Gastroesophageal sphincter (tissue), 4 donors: ENCODE measurements around the gene FAM120A. TPM values are rescaled to one million over a fixed set of nuclear protein-coding genes. Genes with fewer than 3 reads are reported as not detected.
A peak's percentile ranks its signal among the peaks of the same experiment; 100 is the strongest.

ENCODE experiments used
- ATAC-seq: fragments of 150-250 bp; one replicate; pipeline ENCODE4 v1.9.1; 2016; ENCODE audit warnings: mild to moderate bottlenecking, moderate library complexity
- H3K27ac ChIP-seq, 4 donors: fragments of 200-600 bp; sonication (generic) in 3 of 4; 1 replicate in 3 of 4; 2 replicates in 1 of 4; pipeline ENCODE4 v1.5.1; 2016 to 2019
- H3K27me3 ChIP-seq: fragments of 200-600 bp; sonication (generic); one replicate; pipeline ENCODE4 v1.5.1; 2019
- H3K36me3 ChIP-seq, 2 donors: fragments of 200-600 bp; sonication (generic); one replicate each; pipeline ENCODE4 v1.5.1; 2019; ENCODE audit warnings: control low read depth in 1 of 2
- H3K4me1 ChIP-seq, 3 donors: fragments of 200-600 bp; sonication (generic); 1 replicate in 2 of 3; 2 replicates in 1 of 3; pipeline ENCODE4 v1.5.1; 2016 to 2019; ENCODE audit warnings: control low read depth in 2 of 3
- H3K4me3 ChIP-seq, 2 donors: fragments of 200-600 bp; sonication (generic); one replicate each; pipeline ENCODE4 v1.5.1; 2019; ENCODE audit warnings: mild to moderate bottlenecking in 1 of 2, moderate library complexity in 1 of 2
- H3K9me3 ChIP-seq, 3 donors: fragments of 200-600 bp; sonication (generic); one replicate each; pipeline ENCODE4 v1.5.1; 2017 to 2019; ENCODE audit warnings: control low read depth in 2 of 3
- CTCF ChIP-seq, 4 experiments: fragments of 200-600 bp in 2 of 4; fragments of 450-650 bp in 2 of 4; sonication (generic) in 1 of 4; IDR thresholded peaks; one replicate each; pipeline ENCODE4 v1.5.1; 2017 to 2019; ENCODE audit warnings: antibody characterized with exemption in 4 of 4, mild to moderate bottlenecking in 2 of 4, moderate library complexity in 2 of 4
- EP300 ChIP-seq: sonication (generic); formaldehyde crosslinking; IDR thresholded peaks from one replicate; pipeline ENCODE4 v1.6.1; 2017; ENCODE audit warnings: antibody characterized with exemption, mild to moderate bottlenecking
- POLR2A ChIP-seq, 2 donors: fragments of 450-650 bp; IDR thresholded peaks; one replicate each; pipeline ENCODE4 v1.6.1; 2017; ENCODE audit warnings: antibody characterized with exemption in 2 of 2, mild to moderate bottlenecking in 2 of 2, moderate library complexity in 1 of 2
- POLR2AphosphoS5 ChIP-seq: sonication (generic); formaldehyde crosslinking; IDR thresholded peaks from one replicate; pipeline ENCODE4 v1.6.1; 2017; ENCODE audit warnings: antibody characterized with exemption
- WGBS, 2 donors: methylation state at CpG; one replicate each; pipeline ENCODE4 v1.1.5; 2018; ENCODE audit warnings: low coverage in 1 of 2; 5-methylcytosine and 5-hydroxymethylcytosine counted together
- total RNA-seq, 4 donors: library from RNA; depleted of rRNA; stranded (reverse); fragments of >200 nt; gene quantifications; one replicate each; pipeline ENCODE4 v1.1.0, GENCODE V29; 2016

Gene FAM120A
- total RNA-seq, 4 donors from 2014 or later = 68.6 to 116 (median 75.7) TPM

GRCh38 chr9:93456022-93456421, 4.5 kb downstream of the FAM120A start:
- WGBS, 2 donors = 71 to 89% methylated on average over 1 of the region's 1 CpG
- H3K4me1 ChIP-seq = peaks cover 13 to 74% (median 20%) of the 10 kb centered on the region in 3 donors
- H3K27ac ChIP-seq = peak overlapping the region in 1 of 4 donors; percentile 98

GRCh38 chr9:93456504-93456903, 5.0 kb downstream of the FAM120A start:
- ATAC-seq = no peak
- Histone ChIP-seq H3K36me3 (no peaks in the 10 kb centered on the region), H3K27ac (peak overlapping the region in 1 of 4 donors; percentile 98), H3K4me1 (peaks cover 13 to 79% (median 20%) of the 10 kb centered on the region in 3 donors), H3K4me3 (no peak overlapping the region), H3K27me3 (no peaks in the 10 kb centered on the region), H3K9me3 (no peaks in the 10 kb centered on the region)
- TF ChIP-seq POLR2AphosphoS5 = no peak
- no peak for TF ChIP-seq POLR2A (IDR thresholded peaks at IDR 0.05)
- TF ChIP-seq EP300 = no peak
- no peak for TF ChIP-seq CTCF (IDR thresholded peaks at IDR 0.05)
- 53 to 66% methylated on average over 2 of the region's 2 CpGs for WGBS, 2 donors

More at GRCh38 chr9:93456022-93456421, 4.5 kb downstream of the FAM120A start:
- ATAC-seq = no peak
- H3K27me3 ChIP-seq = no peaks in the 10 kb centered on the region
- no peaks in the 10 kb centered on the region for H3K9me3 ChIP-seq
- H3K36me3 ChIP-seq = no peaks in the 10 kb centered on the region
- H3K4me3 ChIP-seq = no peak overlapping the region
- no peak for TF ChIP-seq EP300
- no peak for TF ChIP-seq POLR2AphosphoS5
- no peak for TF ChIP-seq POLR2A (IDR thresholded peaks at IDR 0.05)
- TF ChIP-seq CTCF (IDR thresholded peaks at IDR 0.05) = no peak

- peaks cover 13 to 84% (median 20%) of the 10 kb centered on the region in 3 donors for H3K4me1 ChIP-seq
- TF ChIP-seq CTCF (IDR thresholded peaks at IDR 0.05) (no peak), EP300 (no peak), POLR2A (IDR thresholded peaks at IDR 0.05) (no peak), POLR2AphosphoS5 (no peak)
- WGBS, 2 donors = 25 to 70% methylated on average over 1 of the region's 1 CpG
These were observed 5.5 kb downstream of the FAM120A start for GRCh38 chr9:93457006-93457405.

GRCh38 chr9:93458712-93459111, 7.2 kb downstream of the FAM120A start:
- WGBS, 2 donors = 82 to 91% methylated on average over 4 of the region's 4 CpGs

More at GRCh38 chr9:93457006-93457405, 5.5 kb downstream of the FAM120A start:
- H3K36me3 ChIP-seq = no peaks in the 10 kb centered on the region
- no peak for ATAC-seq
- no peak overlapping the region for H3K27ac ChIP-seq
- no peak overlapping the region for H3K4me3 ChIP-seq
- H3K9me3 ChIP-seq = no peaks in the 10 kb centered on the region
- no peaks in the 10 kb centered on the region for H3K27me3 ChIP-seq

More at GRCh38 chr9:93458712-93459111, 7.2 kb downstream of the FAM120A start:
- Histone ChIP-seq H3K9me3 (no peaks in the 10 kb centered on the region), H3K27me3 (no peaks in the 10 kb centered on the region), H3K27ac (no peak overlapping the region), H3K4me1 (peaks cover 13 to 84% (median 20%) of the 10 kb centered on the region in 3 donors), H3K4me3 (no peak overlapping the region), H3K36me3 (no peaks in the 10 kb centered on the region)
- no peak for TF ChIP-seq EP300
- no peak for TF ChIP-seq POLR2AphosphoS5
- TF ChIP-seq CTCF (IDR thresholded peaks at IDR 0.05) = no peak
- no peak for TF ChIP-seq POLR2A (IDR thresholded peaks at IDR 0.05)
- ATAC-seq = no peak
